A673 (cell line): ENCODE data around the gene NACAD. TPM values are rescaled to one million over a fixed set of nuclear protein-coding genes. Genes with fewer than 3 reads are reported as not detected.

Experiments used
- BruUV-seq: library from RNA; stranded (reverse); fragments of 400-500 nt; replicated peaks from 2 replicates; lab custom pipeline; 2021; lab: Mats Ljungman, UMichigan
- CTCF ChIA-PET: fragments of 300-600 bp; sonication (Branson Sonifier 250); formaldehyde crosslinking; loops from one replicate; lab custom pipeline; 2022; ENCODE audit warnings: antibody characterized with exemption; lab: Charles Lee
- POLR2A ChIA-PET: fragments of 300-600 bp; sonication (Branson Sonifier 250); formaldehyde crosslinking; loops from one replicate; lab custom pipeline; 2022; ENCODE audit warnings: antibody characterized with exemption; ENCODE audit not compliant: low non-redundant PET; lab: Charles Lee
- DNase-seq: peaks from one replicate; pipeline ENCODE4 v3.0.0-alpha.2; 2015; ENCODE audit warnings: low spot score
- H3K27ac ChIP-seq: fragments of 200-600 bp; sonication (generic); 2 replicates; pipeline ENCODE4 v1.5.1; 2016; ENCODE audit warnings: mixed run types, low read depth, mild to moderate bottlenecking, mixed read lengths, antibody characterized with exemption, low read length; ENCODE audit not compliant: poor library complexity, severe bottlenecking
- H3K27me3 ChIP-seq: fragments of 200-600 bp; sonication (generic); replicated peaks from 2 replicates; pipeline ENCODE4 v1.6.1; 2017; ENCODE audit warnings: mixed run types, low read depth, mild to moderate bottlenecking, mixed read lengths, antibody characterized with exemption, low read length; ENCODE audit not compliant: insufficient read depth, poor library complexity
- H3K36me3 ChIP-seq: fragments of 200-600 bp; sonication (generic); 2 replicates; pipeline ENCODE4 v1.6.1; 2016; ENCODE audit warnings: mixed run types, mild to moderate bottlenecking, mixed read lengths, antibody characterized with exemption, low read length; ENCODE audit not compliant: insufficient read depth, poor library complexity, severe bottlenecking
- H3K4me1 ChIP-seq: fragments of 200-600 bp; sonication (generic); 2 replicates; pipeline ENCODE4 v1.6.1; 2017; ENCODE audit warnings: mixed run types, mild to moderate bottlenecking, mixed read lengths, antibody characterized with exemption, low read length; ENCODE audit not compliant: insufficient read depth, poor library complexity, severe bottlenecking
- H3K4me3 ChIP-seq: fragments of 200-600 bp; sonication (generic); 2 replicates; pipeline ENCODE4 v1.5.1; 2016; ENCODE audit warnings: low read depth, mixed run types, mild to moderate bottlenecking, mixed read lengths, low read length; ENCODE audit not compliant: poor library complexity, severe bottlenecking
- H3K9me3 ChIP-seq: fragments of 200-600 bp; sonication (generic); 2 replicates; pipeline ENCODE4 v1.6.1; 2016; ENCODE audit warnings: mixed run types, low read depth, mild to moderate bottlenecking, mixed read lengths, antibody characterized with exemption, low read length; ENCODE audit not compliant: poor library complexity, severe bottlenecking
- EZH2 ChIP-seq: fragments of 200-600 bp; sonication (generic); IDR thresholded peaks from 2 replicates; pipeline ENCODE4 v1.6.1; 2017; ENCODE audit warnings: borderline replicate concordance, low read depth, mild to moderate bottlenecking, mixed read lengths, antibody characterized with exemption, low read length; ENCODE audit not compliant: poor library complexity, severe bottlenecking
- intact Hi-C: fragments of 100-400 bp; cut with micrococcal nuclease; formaldehyde crosslinking; loops from one replicate; pipeline ENCODE4 v1.10.0; 2022; ENCODE audit not compliant: unreplicated experiment
- total RNA-seq: library from RNA; stranded (reverse); gene quantifications from 2 replicates; pipeline ENCODE4 v1.2.3, GENCODE V29; 2021
- TF ChIP-seq, protein P1 (sequence below): fragments of 300-800, 200-600 bp; sonication (generic); conservative IDR thresholded peaks from 2 replicates; pipeline ENCODE4 v1.5.1; 2017; ENCODE audit warnings: low read depth, mild to moderate bottlenecking, antibody characterized with exemption, low read length, moderate library complexity, mixed read lengths

NACAD gene
- total RNA-seq, 1 experiment from 2014 or later, result 1.1 TPM

DNA sequence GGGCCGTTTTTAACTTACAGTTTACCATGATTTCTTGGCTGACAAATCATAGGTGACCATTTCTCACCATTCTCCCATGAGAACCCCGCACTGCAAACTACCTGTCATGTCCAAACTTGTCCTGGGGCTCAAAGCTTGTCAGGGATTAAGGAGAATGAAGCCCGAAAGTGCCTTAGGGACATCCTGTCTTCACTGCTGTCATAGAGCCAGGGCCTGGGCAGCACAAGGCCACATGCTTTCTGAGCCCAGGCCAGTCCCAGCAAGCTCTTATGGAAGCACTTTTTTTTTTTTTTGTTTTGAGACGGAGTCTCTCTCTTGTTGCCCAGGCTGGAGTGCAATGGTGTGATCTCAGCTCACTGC, 54.9 kb downstream of the NACAD start:
- no peaks in the 10 kb centered on the region for H3K9me3 ChIP-seq
- ChIA-PET POLR2A (no interaction called here), CTCF (no interaction called here)
- peaks cover 6% of the 10 kb centered on the region for H3K36me3 ChIP-seq
- TF ChIP-seq EZH2, result no peak
- no TSS peak for BruUV-seq
- no peaks in the 10 kb centered on the region for H3K4me1 ChIP-seq
- H3K4me3 ChIP-seq, result no peak overlapping the region
- H3K27ac ChIP-seq, result no peak overlapping the region
- DNase-seq, result no peak
- intact Hi-C loops, result no loop called here
- no peaks in the 10 kb centered on the region for H3K27me3 ChIP-seq

DNA sequence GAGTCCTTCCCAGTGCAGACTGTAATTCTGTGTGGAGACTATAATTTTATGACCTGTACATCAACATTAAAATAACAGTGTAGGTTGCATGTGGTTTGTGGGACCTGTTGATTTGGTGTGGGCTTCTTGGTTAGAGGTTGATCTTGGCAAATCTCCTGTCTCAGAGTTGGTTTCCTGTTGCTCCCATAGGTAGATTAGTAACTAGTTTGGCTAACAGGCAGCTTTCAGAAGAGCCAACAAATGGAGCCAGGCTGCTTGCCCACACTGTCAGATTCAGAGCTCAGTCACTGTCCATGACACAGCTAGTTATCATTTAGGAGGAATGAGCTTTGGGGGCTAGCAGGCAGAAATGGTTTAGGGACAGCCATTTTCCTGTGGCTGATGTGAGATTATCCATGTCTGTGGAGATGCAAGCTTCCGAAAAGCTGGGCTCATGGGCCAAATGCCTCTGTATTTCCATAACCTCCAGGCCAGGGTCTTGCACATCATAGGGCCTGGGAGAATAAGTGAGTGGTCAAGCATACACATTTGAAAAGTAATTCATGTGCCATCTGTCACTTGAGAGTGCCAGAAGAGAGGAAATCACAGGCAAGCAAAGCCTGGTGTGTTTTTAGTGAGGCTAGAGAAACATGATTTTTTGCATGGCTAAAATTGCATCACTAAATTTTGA, 55.4 kb downstream of the NACAD start:
- TF ChIP-seq EZH2, result no peak
- TF ChIP-seq, protein P1, sequence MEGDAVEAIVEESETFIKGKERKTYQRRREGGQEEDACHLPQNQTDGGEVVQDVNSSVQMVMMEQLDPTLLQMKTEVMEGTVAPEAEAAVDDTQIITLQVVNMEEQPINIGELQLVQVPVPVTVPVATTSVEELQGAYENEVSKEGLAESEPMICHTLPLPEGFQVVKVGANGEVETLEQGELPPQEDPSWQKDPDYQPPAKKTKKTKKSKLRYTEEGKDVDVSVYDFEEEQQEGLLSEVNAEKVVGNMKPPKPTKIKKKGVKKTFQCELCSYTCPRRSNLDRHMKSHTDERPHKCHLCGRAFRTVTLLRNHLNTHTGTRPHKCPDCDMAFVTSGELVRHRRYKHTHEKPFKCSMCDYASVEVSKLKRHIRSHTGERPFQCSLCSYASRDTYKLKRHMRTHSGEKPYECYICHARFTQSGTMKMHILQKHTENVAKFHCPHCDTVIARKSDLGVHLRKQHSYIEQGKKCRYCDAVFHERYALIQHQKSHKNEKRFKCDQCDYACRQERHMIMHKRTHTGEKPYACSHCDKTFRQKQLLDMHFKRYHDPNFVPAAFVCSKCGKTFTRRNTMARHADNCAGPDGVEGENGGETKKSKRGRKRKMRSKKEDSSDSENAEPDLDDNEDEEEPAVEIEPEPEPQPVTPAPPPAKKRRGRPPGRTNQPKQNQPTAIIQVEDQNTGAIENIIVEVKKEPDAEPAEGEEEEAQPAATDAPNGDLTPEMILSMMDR, result no peak
- intact Hi-C loops, result no loop called here
- peaks cover under 1% of the 10 kb centered on the region for H3K36me3 ChIP-seq
- no peaks in the 10 kb centered on the region for H3K9me3 ChIP-seq
- POLR2A ChIA-PET, result no interaction called here
- H3K27ac ChIP-seq, result no peak overlapping the region
- no TSS peak for BruUV-seq
- DNase-seq, result no peak
- no peak overlapping the region for H3K4me3 ChIP-seq
- CTCF ChIA-PET, result no interaction called here
- no peaks in the 10 kb centered on the region for H3K27me3 ChIP-seq
- H3K4me1 ChIP-seq, result no peaks in the 10 kb centered on the region

DNA sequence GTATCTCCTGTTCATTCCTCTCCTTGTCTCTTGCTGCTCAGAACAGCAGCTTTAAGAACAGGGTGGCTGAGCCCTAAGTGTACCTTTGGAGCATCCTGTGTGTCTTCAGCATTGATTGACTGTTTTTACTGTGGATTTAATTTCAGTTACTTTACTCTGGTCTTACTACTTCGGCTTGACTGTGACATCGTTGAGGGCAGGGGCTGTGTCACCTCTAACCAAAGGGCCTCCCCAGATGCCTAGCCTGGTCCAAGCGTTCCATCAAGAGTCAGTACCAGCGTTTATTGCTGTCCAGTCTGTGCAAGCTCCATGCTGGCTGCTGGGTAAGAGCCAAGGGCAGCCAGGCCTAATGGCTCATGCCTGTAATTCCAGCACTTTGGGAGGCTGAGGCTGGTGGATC, 56.3 kb downstream of the NACAD start:
- H3K4me3 ChIP-seq, result no peak overlapping the region
- H3K27me3 ChIP-seq, result no peaks in the 10 kb centered on the region
- no peaks in the 10 kb centered on the region for H3K36me3 ChIP-seq
- BruUV-seq, result no TSS peak
- CTCF ChIA-PET, result no interaction called here
- POLR2A ChIA-PET, result no interaction called here
- TF ChIP-seq, protein P1, result no peak
- TF ChIP-seq EZH2, result no peak
- DNase-seq, result no peak
- no peaks in the 10 kb centered on the region for H3K4me1 ChIP-seq
- no peaks in the 10 kb centered on the region for H3K9me3 ChIP-seq
- intact Hi-C loops, result no loop called here
- no peak overlapping the region for H3K27ac ChIP-seq

DNA sequence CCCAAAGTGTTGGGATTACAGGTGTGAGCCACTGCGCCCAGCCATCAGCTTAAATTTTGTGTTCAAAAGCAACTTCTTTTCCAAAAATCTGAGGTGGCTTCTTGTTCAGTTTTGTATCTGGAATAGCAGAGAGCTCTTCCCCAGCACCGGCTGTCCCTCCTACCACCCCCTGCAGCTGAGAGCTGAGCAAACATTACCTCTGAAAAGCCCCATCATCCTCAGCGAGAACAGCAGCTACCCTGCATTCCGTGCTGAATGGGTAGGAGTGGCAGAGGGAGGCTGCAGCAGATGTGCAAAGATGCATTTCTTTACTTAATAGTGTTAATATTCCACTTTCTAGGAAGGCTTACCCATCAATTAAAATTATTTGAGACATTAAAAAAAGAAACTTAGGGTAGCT, 56.9 kb downstream of the NACAD start:
- no TSS peak for BruUV-seq
- POLR2A ChIA-PET, result no interaction called here
- no peaks in the 10 kb centered on the region for H3K27me3 ChIP-seq
- CTCF ChIA-PET, result no interaction called here
- no peak overlapping the region for H3K27ac ChIP-seq
- H3K4me1 ChIP-seq, result no peaks in the 10 kb centered on the region
- intact Hi-C loops, result no loop called here
- DNase-seq, result no peak
- no peak overlapping the region for H3K4me3 ChIP-seq
- no peaks in the 10 kb centered on the region for H3K9me3 ChIP-seq
- H3K36me3 ChIP-seq, result peaks cover under 1% of the 10 kb centered on the region
- no peak for TF ChIP-seq EZH2
- TF ChIP-seq, protein P1, result no peak
